Bladder microvascular endothelial cell (primary cell): Measurements from ENCODE around the gene PAQR4. TPM values are rescaled to one million over a fixed set of nuclear protein-coding genes. Genes with fewer than 3 reads are reported as not detected.

Source experiments
- total RNA-seq: library from RNA; depleted of rRNA; stranded (reverse); fragments of >200 nt; gene quantifications from 2 replicates; pipeline ENCODE4 v1.2.3, GENCODE V29; 2014

Gene PAQR4
- 11.3 and 13.3 TPM in 2 replicates for total RNA-seq

GRCh38 chr16:2968738-2969544 lies at the start of gene PAQR4:
PAQR4 (plus strand) TSS chr16:2969348; CDS start chr16:2969675, 327 bp downstream.

GRCh38 chr16:2963723-2964474 lies 5.2 kb upstream of the PAQR4 start, which contains the start of gene KREMEN2:
KREMEN2 (plus strand) TSS chr16:2964275; CDS start chr16:2964521, 246 bp downstream.

GRCh38 chr16:2980227-2981176 lies 11.4 kb downstream of the PAQR4 start, which contains the start of gene PKMYT1:
PKMYT1 (minus strand) TSS chr16:2980446; CDS start chr16:2979657, 789 bp downstream.

GRCh38 chr16:3012828-3013420 lies 43.8 kb downstream of the PAQR4 start, which contains the start of gene CLDN9:
CLDN9 (plus strand) TSS chr16:3012923; CDS start chr16:3013363, 440 bp downstream.

GRCh38 chr16:3017794-3018506 lies 48.8 kb downstream of the PAQR4 start, which contains the start of gene CLDN6:
CLDN6 (minus strand) TSS chr16:3018183; CDS start chr16:3016021, 2,162 bp downstream.

GRCh38 chr16:3020247-3020603 lies 51.1 kb downstream of the PAQR4 start, which contains the start of gene TNFRSF12A:
TNFRSF12A (plus strand) TSS chr16:3020368; CDS start chr16:3020398, 30 bp downstream.

Other genes starting within 250 kb of the PAQR4 start
- 0.16 and 0.19 TPM in 2 replicates for gene PRSS27, start 249.1 kb upstream of the PAQR4 start, total RNA-seq
- gene SRRM2, start 216.7 kb upstream of the PAQR4 start, total RNA-seq = 25.3 and 76.9 TPM in 2 replicates
- 227 and 361 TPM in 2 replicates for gene ELOB, start 192.1 kb upstream of the PAQR4 start, total RNA-seq
- gene PRSS33, start 181.8 kb upstream of the PAQR4 start, total RNA-seq = not detected in 2 replicates
- gene PRSS41, start 170.9 kb upstream of the PAQR4 start, total RNA-seq = not detected in 2 replicates
- 0.32 and 1.7 TPM in 2 replicates for gene PRSS21, start 152.1 kb upstream of the PAQR4 start, total RNA-seq
- 0.44 and 0.65 TPM in 2 replicates for gene ZG16B, start 139.0 kb upstream of the PAQR4 start, total RNA-seq
- gene PRSS22, start 111.2 kb upstream of the PAQR4 start, total RNA-seq = not detected in 2 replicates
- gene FLYWCH2, start 86.1 kb upstream of the PAQR4 start, total RNA-seq = 32.2 and 59.3 TPM in 2 replicates
- 31.2 and 36.3 TPM in 2 replicates for gene FLYWCH1, start 57.4 kb upstream of the PAQR4 start, total RNA-seq
- not detected in 2 replicates for gene KREMEN2, start 5.1 kb upstream of the PAQR4 start, total RNA-seq
- 5.0 and 6.6 TPM in 2 replicates for gene PKMYT1, start 11.1 kb downstream of the PAQR4 start, total RNA-seq
- not detected in 2 replicates for gene CLDN9, start 43.6 kb downstream of the PAQR4 start, total RNA-seq
- gene CLDN6, start 48.8 kb downstream of the PAQR4 start, total RNA-seq = 0.25 TPM in 1 of 2 replicates, not detected in the other
- gene TNFRSF12A, start 51.0 kb downstream of the PAQR4 start, total RNA-seq = 61.0 and 186 TPM in 2 replicates
- gene HCFC1R1, start 54.6 kb downstream of the PAQR4 start, total RNA-seq = 3.8 and 6.0 TPM in 2 replicates
- gene THOC6, start 54.7 kb downstream of the PAQR4 start, total RNA-seq = 18.6 and 24.1 TPM in 2 replicates
- gene BICDL2, start 67.6 kb downstream of the PAQR4 start, total RNA-seq = not detected in 2 replicates
- under 0.01 and 0.06 TPM in 2 replicates for gene MMP25, start 77.2 kb downstream of the PAQR4 start, total RNA-seq
- 105 and 319 TPM in 2 replicates for gene IL32, start 96.3 kb downstream of the PAQR4 start, total RNA-seq
- gene ZSCAN10, start 129.9 kb downstream of the PAQR4 start, total RNA-seq = not detected in 2 replicates
- gene ZNF205, start 143.2 kb downstream of the PAQR4 start, total RNA-seq = 15.6 and 27.2 TPM in 2 replicates
- 4.2 and 7.5 TPM in 2 replicates for gene ZNF213, start 165.7 kb downstream of the PAQR4 start, total RNA-seq
- not detected in 2 replicates for gene OR1F1, start 218.9 kb downstream of the PAQR4 start, total RNA-seq